ENCODE data around the gene CEACAM4. TPM values are rescaled to one million over a fixed set of nuclear protein-coding genes. Genes with fewer than 3 reads are reported as not detected.

CEACAM4 gene
- total and polyA plus RNA-seq, 2 of the 4 experiments (the other 2 are of a cell fraction) = not detected

Small RNA genes within 50 kb of the gene (microRNA-seq; reads per million reads assigned to microRNA genes)
- not detected for gene AC243960.4 (ENCODE audit: insufficient read depth, insufficient read length)

Small RNA genes within 50 kb of the gene (small RNA-seq; reads per million reads assigned to genes)
- gene AC243960.4 = 0 reads per million in 5 experiments

Other genes with a start within 250 kb of the CEACAM4 start
- 11.4 and 19.0 TPM in 2 replicates for gene EXOSC5, start 229.7 kb downstream of the CEACAM4 start, total RNA-seq (2012; rRNA removed)
- 25.2 and 34.0 TPM in 2 replicates for gene EXOSC5, start 229.7 kb downstream of the CEACAM4 start, polyA plus RNA-seq (2012; rRNA removed)
- 6.4 and 7.7 TPM in 2 replicates for gene BCKDHA, start 229.3 kb downstream of the CEACAM4 start, total RNA-seq (2012; rRNA removed)
- gene BCKDHA, start 229.3 kb downstream of the CEACAM4 start, polyA plus RNA-seq (2012; rRNA removed) = 7.6 and 9.6 TPM in 2 replicates
- under 0.01 and 0.36 TPM in 2 replicates for gene B3GNT8, start 199.7 kb downstream of the CEACAM4 start, total RNA-seq (2012; rRNA removed)
- gene B3GNT8, start 199.7 kb downstream of the CEACAM4 start, polyA plus RNA-seq (2012; rRNA removed) = 0.30 and 0.36 TPM in 2 replicates
- 50.8 and 52.5 TPM in 2 replicates for gene DMAC2, start 187.2 kb downstream of the CEACAM4 start, total RNA-seq (2012; rRNA removed)
- 72.2 and 78.5 TPM in 2 replicates for gene DMAC2, start 187.2 kb downstream of the CEACAM4 start, polyA plus RNA-seq (2012; rRNA removed)
- not detected in 2 replicates for gene ERICH4, start 183.9 kb downstream of the CEACAM4 start, total RNA-seq (2012; rRNA removed)
- gene ERICH4, start 183.9 kb downstream of the CEACAM4 start, polyA plus RNA-seq (2012; rRNA removed) = not detected in 2 replicates
- not detected in 2 replicates for gene CEACAM21, start 50.9 kb downstream of the CEACAM4 start, total RNA-seq (2012; rRNA removed)
- not detected in 2 replicates for gene CEACAM21, start 50.9 kb downstream of the CEACAM4 start, polyA plus RNA-seq (2012; rRNA removed)
- not detected in 2 replicates for gene CEACAM7, start 61.2 kb upstream of the CEACAM4 start, total RNA-seq (2012; rRNA removed)
- not detected in 2 replicates for gene CEACAM7, start 61.2 kb upstream of the CEACAM4 start, polyA plus RNA-seq (2012; rRNA removed)
- not detected in 2 replicates for gene CEACAM5, start 81.6 kb upstream of the CEACAM4 start, total RNA-seq (2012; rRNA removed)
- not detected in 2 replicates for gene CEACAM5, start 81.6 kb upstream of the CEACAM4 start, polyA plus RNA-seq (2012; rRNA removed)
- gene CEACAM6, start 128.5 kb upstream of the CEACAM4 start, total RNA-seq (2012; rRNA removed) = not detected in 2 replicates
- gene CEACAM6, start 128.5 kb upstream of the CEACAM4 start, polyA plus RNA-seq (2012; rRNA removed) = not detected in 2 replicates
- not detected in 2 replicates for gene CEACAM3, start 169.5 kb upstream of the CEACAM4 start, total RNA-seq (2012; rRNA removed)
- not detected in 2 replicates for gene CEACAM3, start 169.5 kb upstream of the CEACAM4 start, polyA plus RNA-seq (2012; rRNA removed)
- gene LYPD4, start 217.6 kb upstream of the CEACAM4 start, total RNA-seq (2012; rRNA removed) = not detected in 2 replicates
- gene LYPD4, start 217.6 kb upstream of the CEACAM4 start, polyA plus RNA-seq (2012; rRNA removed) = not detected in 2 replicates
- not detected in 2 replicates for gene DMRTC2, start 218.0 kb upstream of the CEACAM4 start, total RNA-seq (2012; rRNA removed)
- gene DMRTC2, start 218.0 kb upstream of the CEACAM4 start, polyA plus RNA-seq (2012; rRNA removed) = not detected in 2 replicates
- 230 and 299 TPM in 2 replicates for gene RPS19, start 233.2 kb upstream of the CEACAM4 start, total RNA-seq (2012; rRNA removed)
- gene RPS19, start 233.2 kb upstream of the CEACAM4 start, polyA plus RNA-seq (2012; rRNA removed) = 1,882 and 3,988 TPM in 2 replicates